Esophagus muscularis mucosa (tissue), 3 donors: Measurements from ENCODE around the gene LSMEM2.

Experiments
- CTCF ChIP-seq, 3 experiments: fragments of 200-600 bp in 2 of 3; fragments of 450-650 bp in 1 of 3; sonication (generic) in 2 of 3; IDR thresholded peaks; one replicate each; pipeline ENCODE4 v1.5.1; 2017 to 2019; ENCODE audit warnings: antibody characterized with exemption in 3 of 3, mild to moderate bottlenecking in 2 of 3, moderate library complexity in 1 of 3
- POLR2AphosphoS5 ChIP-seq, 2 donors: sonication (generic); formaldehyde crosslinking; IDR thresholded peaks; one replicate each; pipeline ENCODE4 v1.6.1; 2017; ENCODE audit warnings: antibody characterized with exemption in 2 of 2

- TF ChIP-seq CTCF (IDR thresholded peaks at IDR 0.05) (no peak), POLR2AphosphoS5 (IDR thresholded peaks at IDR 0.05) (no peak)
These were observed 39.3 kb downstream of the LSMEM2 start for GRCh38 chr3:50318163-50318562.
